SK-N-MC (cell line): Measurements from ENCODE around the gene GRIA1.

ENCODE experiments used
- DNase-seq: peaks from one replicate; pipeline ENCODE4 v3.0.0-alpha.2; 2011; ENCODE audit warnings: low read depth, low spot score
- H3K27ac ChIP-seq: fragments of 200-600 bp; sonication (generic); 2 replicates; pipeline ENCODE4 v1.5.1; 2016; ENCODE audit warnings: mixed run types
- H3K36me3 ChIP-seq: fragments of 200-600 bp; sonication (generic); 2 replicates; pipeline ENCODE4 v1.6.1; 2017; ENCODE audit warnings: antibody characterized with exemption, low read length, mixed read lengths; ENCODE audit not compliant: insufficient read depth
- H3K4me3 ChIP-seq: fragments of 200-600 bp; sonication (generic); 2 replicates; pipeline ENCODE4 v1.5.1; 2016
- H3K9ac ChIP-seq: fragments of 200-600 bp; sonication (generic); 2 replicates; pipeline ENCODE4 v1.8.0; 2017; ENCODE audit warnings: mixed run types, mixed read lengths; ENCODE audit not compliant: insufficient read length
- H3K9me3 ChIP-seq: fragments of 200-600 bp; sonication (generic); 2 replicates; pipeline ENCODE4 v1.6.1; 2017; ENCODE audit warnings: low read depth, mild to moderate bottlenecking, antibody characterized with exemption, low read length, moderate library complexity, mixed read lengths
- EZH2 ChIP-seq: fragments of 200-600 bp; sonication (generic); IDR thresholded peaks from one replicate; pipeline ENCODE4 v1.6.1; 2017; ENCODE audit warnings: antibody characterized with exemption
- FOXP2 ChIP-seq: optimal IDR thresholded peaks from 2 replicates; pipeline ENCODE3; 2011; ENCODE audit warnings: mild to moderate bottlenecking, moderate library complexity; ENCODE audit not compliant: insufficient read depth; ENCODE audit errors: extremely low read length, control extremely low read depth
- POLR2AphosphoS5 ChIP-seq: IDR thresholded peaks from 2 replicates; pipeline ENCODE4 v1.6.1; 2012; ENCODE audit warnings: mild to moderate bottlenecking, low read depth, low read length, borderline replicate concordance

Gene GRIA1

DNA sequence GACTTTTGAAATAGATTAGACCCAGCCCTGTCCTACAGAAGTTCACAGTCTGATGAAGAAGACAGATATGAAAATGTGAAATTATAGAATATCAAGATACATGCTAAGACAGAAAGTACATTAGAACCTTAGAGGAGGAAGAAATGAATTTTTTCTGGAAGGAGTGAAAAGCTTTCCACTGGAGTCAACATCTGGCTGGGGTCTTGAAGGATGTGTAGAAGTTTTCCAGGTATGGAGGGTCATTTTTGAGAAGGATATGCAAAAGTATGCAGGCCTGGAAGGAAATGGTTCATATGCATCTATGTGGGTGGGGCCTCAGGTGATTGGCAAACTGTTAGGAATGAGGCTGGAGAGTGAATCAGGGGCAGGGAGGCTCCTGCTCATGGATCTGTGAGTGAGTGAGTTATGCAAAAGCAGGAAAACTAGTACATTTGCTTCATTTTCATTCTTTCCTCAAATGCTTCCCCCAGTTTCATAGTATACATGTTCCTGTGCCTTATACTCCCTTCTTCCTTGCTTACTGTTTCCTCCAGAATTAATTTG lies 142.3 kb downstream of the GRIA1 start:
- Histone ChIP-seq H3K4me3 (no peak overlapping the region), H3K27ac (no peak overlapping the region), H3K9me3 (no peaks in the 10 kb centered on the region), H3K36me3 (no peaks in the 10 kb centered on the region), H3K9ac (no peak overlapping the region)
- DNase-seq, result no peak
- TF ChIP-seq POLR2AphosphoS5 (no peak), FOXP2 (no peak), EZH2 (no peak)

DNA sequence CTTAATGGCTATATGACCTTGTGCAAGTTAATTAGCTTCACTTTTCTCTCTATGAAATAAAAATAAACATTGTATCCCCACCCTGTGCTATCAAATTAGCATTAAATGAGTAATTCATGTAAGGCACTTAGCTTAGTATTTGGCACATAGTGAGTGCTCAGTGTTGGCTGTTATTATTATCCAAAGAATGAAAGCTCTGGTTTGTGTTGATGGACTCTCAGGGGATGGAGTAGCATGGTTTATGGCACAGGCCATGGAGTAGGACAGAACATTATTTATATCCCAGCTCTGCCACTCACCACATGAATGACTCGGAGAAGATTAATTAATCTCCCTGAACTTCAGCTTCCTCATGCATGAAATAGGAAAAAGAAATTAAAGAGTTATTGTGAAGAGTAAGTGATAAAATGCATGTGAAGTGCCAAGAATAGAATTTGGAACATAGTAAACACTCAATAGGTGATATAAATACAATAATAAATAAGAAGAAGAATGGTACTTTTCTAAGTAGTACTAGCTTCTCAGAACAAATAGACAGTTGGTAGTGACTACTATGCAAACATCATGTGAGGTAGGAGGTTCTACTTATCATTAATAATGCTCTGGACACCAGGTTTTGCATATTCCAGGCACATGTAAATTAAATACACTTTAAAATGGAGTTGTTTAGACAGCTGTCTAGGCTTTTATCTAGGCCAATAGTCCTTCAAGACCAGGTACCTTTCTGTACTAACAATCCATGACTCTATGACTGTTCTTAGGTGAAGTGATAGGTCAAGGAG lies 146.4 kb downstream of the GRIA1 start:
- no peaks in the 10 kb centered on the region for H3K9me3 ChIP-seq
- no peak for DNase-seq
- TF ChIP-seq FOXP2 (no peak), EZH2 (no peak), POLR2AphosphoS5 (no peak)
- H3K4me3 ChIP-seq, result no peak overlapping the region
- no peak overlapping the region for H3K27ac ChIP-seq
- no peaks in the 10 kb centered on the region for H3K36me3 ChIP-seq
- no peak overlapping the region for H3K9ac ChIP-seq

GRCh38 chr5:153640293-153640692 lies 149.8 kb downstream of the GRIA1 start:
- H3K36me3 ChIP-seq, result no peaks in the 10 kb centered on the region
- H3K9me3 ChIP-seq, result no peaks in the 10 kb centered on the region
- no peak for TF ChIP-seq POLR2AphosphoS5
- H3K4me3 ChIP-seq, result no peak overlapping the region
- no peak overlapping the region for H3K9ac ChIP-seq
- H3K27ac ChIP-seq, result no peak overlapping the region
- no peak for DNase-seq

- DNase-seq, result no peak
- H3K4me3 ChIP-seq, result no peak overlapping the region
These were observed 150.8 kb downstream of the GRIA1 start for GRCh38 chr5:153641183-153641688.

GRCh38 chr5:153654504-153655200 lies 164.2 kb downstream of the GRIA1 start:
- no peaks in the 10 kb centered on the region for H3K36me3 ChIP-seq
- no peak overlapping the region for H3K4me3 ChIP-seq
- no peaks in the 10 kb centered on the region for H3K9me3 ChIP-seq
- H3K9ac ChIP-seq, result no peak overlapping the region
- DNase-seq, result no peak
- TF ChIP-seq POLR2AphosphoS5, result no peak
- TF ChIP-seq EZH2, result no peak
- no peak for TF ChIP-seq FOXP2
- no peak overlapping the region for H3K27ac ChIP-seq

More at GRCh38 chr5:153641183-153641688, 150.8 kb downstream of the GRIA1 start:
- no peak overlapping the region for H3K9ac ChIP-seq
- no peak for TF ChIP-seq FOXP2
- TF ChIP-seq POLR2AphosphoS5, result no peak
- TF ChIP-seq EZH2, result no peak
- H3K36me3 ChIP-seq, result no peaks in the 10 kb centered on the region
- no peak overlapping the region for H3K27ac ChIP-seq
- H3K9me3 ChIP-seq, result no peaks in the 10 kb centered on the region

GRCh38 chr5:153655201-153655510 lies 164.7 kb downstream of the GRIA1 start:
- Histone ChIP-seq H3K9ac (no peak overlapping the region), H3K9me3 (no peaks in the 10 kb centered on the region), H3K4me3 (no peak overlapping the region), H3K27ac (no peak overlapping the region), H3K36me3 (no peaks in the 10 kb centered on the region)
- no peak for DNase-seq
- TF ChIP-seq FOXP2, result no peak
- TF ChIP-seq POLR2AphosphoS5, result no peak
- TF ChIP-seq EZH2, result no peak

DNA sequence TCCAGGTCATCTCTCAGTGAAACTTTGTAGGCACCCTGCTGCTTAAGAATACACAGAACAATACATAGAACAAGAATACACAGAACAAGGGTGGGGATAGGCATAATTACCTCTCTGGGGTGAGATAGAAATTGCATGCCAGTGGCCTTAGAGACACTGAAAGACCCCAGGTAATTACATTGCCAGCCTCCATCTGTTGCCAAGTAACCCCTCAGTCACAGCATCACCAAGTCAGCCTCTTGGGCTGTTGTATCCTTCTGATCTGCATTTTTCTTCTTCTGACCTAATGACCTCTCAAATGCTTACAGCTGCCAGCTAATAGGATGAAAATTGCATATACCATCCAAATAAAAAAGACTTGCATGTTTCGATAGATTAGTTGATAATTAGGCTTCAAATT lies 167.7 kb downstream of the GRIA1 start:
- Histone ChIP-seq H3K4me3 (no peak overlapping the region), H3K9ac (no peak overlapping the region), H3K27ac (no peak overlapping the region), H3K36me3 (no peaks in the 10 kb centered on the region), H3K9me3 (no peaks in the 10 kb centered on the region)
- TF ChIP-seq POLR2AphosphoS5, result no peak
- no peak for DNase-seq

- TF ChIP-seq FOXP2 (no peak), POLR2AphosphoS5 (no peak), EZH2 (no peak)
- Histone ChIP-seq H3K36me3 (no peaks in the 10 kb centered on the region), H3K27ac (no peak overlapping the region), H3K9me3 (no peaks in the 10 kb centered on the region), H3K4me3 (no peak overlapping the region), H3K9ac (no peak overlapping the region)
- no peak for DNase-seq
These were observed 168.1 kb downstream of the GRIA1 start for GRCh38 chr5:153658606-153659005.
